ENCODE results near the gene DHCR7. TPM values are rescaled to one million over a fixed set of nuclear protein-coding genes. Genes with fewer than 3 reads are reported as not detected.

Gene DHCR7
- total and polyA plus RNA-seq, 2 experiments from 2014 or later, result 50.0 to 158 TPM

GRCh38 chr11:71414645-71415044 is 33.5 kb downstream of the DHCR7 start:
- no peak for TF ChIP-seq CTCF (IDR thresholded peaks at IDR 0.05; ENCODE audit: low read depth, low read length)
- no peaks in the 10 kb centered on the region for H3K4me1 ChIP-seq (ENCODE audit: low read depth)

GRCh38 chr11:71410363-71410966 is 37.7 kb downstream of the DHCR7 start:
- H3K27ac ChIP-seq, result no peak overlapping the region
- H3K4me3 ChIP-seq, result no peak overlapping the region
- no peak for DNase-seq (ENCODE audit: low read depth in 1 of 2, low spot score in 1 of 2)
- H3K9me3 ChIP-seq (ENCODE audit: low read depth), result no peaks in the 10 kb centered on the region
- no peak for TF ChIP-seq CTCF (IDR thresholded peaks at IDR 0.05; ENCODE audit: low read depth, low read length)
- no peaks in the 10 kb centered on the region for H3K36me3 ChIP-seq
- no peaks in the 10 kb centered on the region for H3K4me1 ChIP-seq (ENCODE audit: low read depth)
- H3K27me3 ChIP-seq, result no peaks in the 10 kb centered on the region

More at GRCh38 chr11:71414645-71415044, 33.5 kb downstream of the DHCR7 start:
- Histone ChIP-seq H3K27me3 (no peaks in the 10 kb centered on the region), H3K9me3 (ENCODE audit: low read depth) (no peaks in the 10 kb centered on the region), H3K36me3 (no peaks in the 10 kb centered on the region), H3K4me3 (no peak overlapping the region), H3K27ac (no peak overlapping the region)
- DNase-seq (ENCODE audit: low read depth in 1 of 2, low spot score in 1 of 2), result no peak

- no peaks in the 10 kb centered on the region for H3K4me1 ChIP-seq (ENCODE audit: low read depth)
- no peak for DNase-seq (ENCODE audit: low read depth in 1 of 2, low spot score in 1 of 2)
- no peaks in the 10 kb centered on the region for H3K27me3 ChIP-seq
- no peak overlapping the region for H3K27ac ChIP-seq
- H3K9me3 ChIP-seq (ENCODE audit: low read depth), result no peaks in the 10 kb centered on the region
- H3K4me3 ChIP-seq, result no peak overlapping the region
- H3K36me3 ChIP-seq, result no peaks in the 10 kb centered on the region
- TF ChIP-seq CTCF (IDR thresholded peaks at IDR 0.05; ENCODE audit: low read depth, low read length), result no peak
Measured at GRCh38 chr11:71408826-71409225, 39.4 kb downstream of the DHCR7 start.

GRCh38 chr11:71407356-71407755 is 40.8 kb downstream of the DHCR7 start:
- Histone ChIP-seq H3K9me3 (ENCODE audit: low read depth) (no peaks in the 10 kb centered on the region), H3K4me1 (ENCODE audit: low read depth) (no peaks in the 10 kb centered on the region), H3K36me3 (no peaks in the 10 kb centered on the region), H3K27ac (no peak overlapping the region), H3K4me3 (no peak overlapping the region), H3K27me3 (no peaks in the 10 kb centered on the region)
- DNase-seq (ENCODE audit: low read depth in 1 of 2, low spot score in 1 of 2), result no peak
- TF ChIP-seq CTCF (IDR thresholded peaks at IDR 0.05; ENCODE audit: low read depth, low read length), result no peak

GRCh38 chr11:71406681-71407080 is 41.5 kb downstream of the DHCR7 start:
- Histone ChIP-seq H3K36me3 (no peaks in the 10 kb centered on the region), H3K4me1 (ENCODE audit: low read depth) (no peaks in the 10 kb centered on the region), H3K9me3 (ENCODE audit: low read depth) (no peaks in the 10 kb centered on the region), H3K4me3 (no peak overlapping the region), H3K27ac (no peak overlapping the region), H3K27me3 (no peaks in the 10 kb centered on the region)
- TF ChIP-seq CTCF (IDR thresholded peaks at IDR 0.05; ENCODE audit: low read depth, low read length), result no peak
- no peak for DNase-seq (ENCODE audit: low read depth in 1 of 2, low spot score in 1 of 2)
